Breast epithelium (tissue), 3 donors: ENCODE results near the gene GADL1.

ENCODE experiments used
- POLR2A ChIP-seq: fragments of 450-650 bp; IDR thresholded peaks from one replicate; pipeline ENCODE4 v1.6.1; 2016; ENCODE audit warnings: antibody characterized with exemption, mild to moderate bottlenecking, moderate library complexity
- TF ChIP-seq, protein P1 (sequence below), 3 donors: fragments of 450-650 bp; IDR thresholded peaks; one replicate each; pipeline ENCODE4 v1.5.1; 2016 to 2017; ENCODE audit warnings: antibody characterized with exemption in 3 of 3, mild to moderate bottlenecking in 3 of 3, moderate library complexity in 3 of 3

DNA sequence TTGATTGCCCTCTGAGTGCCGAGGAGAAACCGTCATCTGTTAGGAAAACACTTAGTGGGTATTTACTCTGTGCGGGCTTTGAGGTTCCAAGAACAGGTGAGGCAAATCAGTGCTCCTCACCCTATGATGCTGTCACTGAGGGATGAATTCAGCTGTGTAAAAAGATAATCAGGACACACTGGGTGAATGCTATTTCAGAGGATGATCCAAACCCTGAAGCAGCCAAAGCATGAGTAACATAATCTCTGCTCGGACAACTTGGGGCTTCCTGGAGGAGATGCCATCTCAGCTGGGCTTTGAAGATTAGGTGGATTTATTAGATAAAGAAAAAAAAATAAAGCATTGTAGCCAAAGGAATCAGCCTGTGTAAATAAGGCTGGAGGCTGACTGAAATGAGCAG, 10.5 kb upstream of the GADL1 start:
- TF ChIP-seq, protein P1, sequence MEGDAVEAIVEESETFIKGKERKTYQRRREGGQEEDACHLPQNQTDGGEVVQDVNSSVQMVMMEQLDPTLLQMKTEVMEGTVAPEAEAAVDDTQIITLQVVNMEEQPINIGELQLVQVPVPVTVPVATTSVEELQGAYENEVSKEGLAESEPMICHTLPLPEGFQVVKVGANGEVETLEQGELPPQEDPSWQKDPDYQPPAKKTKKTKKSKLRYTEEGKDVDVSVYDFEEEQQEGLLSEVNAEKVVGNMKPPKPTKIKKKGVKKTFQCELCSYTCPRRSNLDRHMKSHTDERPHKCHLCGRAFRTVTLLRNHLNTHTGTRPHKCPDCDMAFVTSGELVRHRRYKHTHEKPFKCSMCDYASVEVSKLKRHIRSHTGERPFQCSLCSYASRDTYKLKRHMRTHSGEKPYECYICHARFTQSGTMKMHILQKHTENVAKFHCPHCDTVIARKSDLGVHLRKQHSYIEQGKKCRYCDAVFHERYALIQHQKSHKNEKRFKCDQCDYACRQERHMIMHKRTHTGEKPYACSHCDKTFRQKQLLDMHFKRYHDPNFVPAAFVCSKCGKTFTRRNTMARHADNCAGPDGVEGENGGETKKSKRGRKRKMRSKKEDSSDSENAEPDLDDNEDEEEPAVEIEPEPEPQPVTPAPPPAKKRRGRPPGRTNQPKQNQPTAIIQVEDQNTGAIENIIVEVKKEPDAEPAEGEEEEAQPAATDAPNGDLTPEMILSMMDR (IDR thresholded peaks at IDR 0.05), result no peak
- TF ChIP-seq POLR2A, result no peak
